Sigmoid colon (tissue), 4 donors: Measurements from ENCODE around the gene PROM2.

ENCODE experiments used
- CTCF ChIP-seq, 4 experiments: fragments of 450-650 bp in 3 of 4; fragments of 200-600 bp in 1 of 4; IDR thresholded peaks; one replicate each; pipeline ENCODE4 v1.5.1; 2016 to 2019; ENCODE audit warnings: antibody characterized with exemption in 4 of 4, mild to moderate bottlenecking in 3 of 4, moderate library complexity in 2 of 4
- POLR2A ChIP-seq, 2 donors: fragments of 450-650 bp; IDR thresholded peaks; one replicate each; pipeline ENCODE4 v1.6.1; 2016; ENCODE audit warnings: antibody characterized with exemption in 2 of 2, mild to moderate bottlenecking in 2 of 2, moderate library complexity in 2 of 2
- POLR2AphosphoS5 ChIP-seq, 4 donors: sonication (generic); formaldehyde crosslinking; IDR thresholded peaks; one replicate each; pipeline ENCODE4 v1.6.1; 2017; ENCODE audit warnings: antibody characterized with exemption in 4 of 4

- TF ChIP-seq POLR2A (IDR thresholded peaks at IDR 0.05): no peak
- TF ChIP-seq CTCF (IDR thresholded peaks at IDR 0.05): no peak
- TF ChIP-seq POLR2AphosphoS5 (IDR thresholded peaks at IDR 0.05): no peak
Measured at GRCh38 chr2:95234816-95235215, 39.4 kb upstream of the PROM2 start.
